ENCODE data around the gene BOC.

BOC gene

GRCh38 chr3:113258361-113258760, 47.0 kb downstream of the BOC start:
- Histone ChIP-seq H3K4me3 (ENCODE audit: low read depth, low read length) (no peak overlapping the region), H3K36me3 (ENCODE audit: control insufficient read depth, insufficient read depth, low read length) (no peaks in the 10 kb centered on the region), H3K9ac (ENCODE audit: low read depth, low read length) (no peak overlapping the region), H3K4me1 (ENCODE audit: control insufficient read depth, insufficient read depth, low read length) (peaks cover 3% of the 10 kb centered on the region), H3K27me3 (ENCODE audit: control insufficient read depth, insufficient read depth, low read length) (no peaks in the 10 kb centered on the region), H3K9me3 (ENCODE audit: control insufficient read depth, insufficient read depth, low read length) (no peaks in the 10 kb centered on the region)

DNA sequence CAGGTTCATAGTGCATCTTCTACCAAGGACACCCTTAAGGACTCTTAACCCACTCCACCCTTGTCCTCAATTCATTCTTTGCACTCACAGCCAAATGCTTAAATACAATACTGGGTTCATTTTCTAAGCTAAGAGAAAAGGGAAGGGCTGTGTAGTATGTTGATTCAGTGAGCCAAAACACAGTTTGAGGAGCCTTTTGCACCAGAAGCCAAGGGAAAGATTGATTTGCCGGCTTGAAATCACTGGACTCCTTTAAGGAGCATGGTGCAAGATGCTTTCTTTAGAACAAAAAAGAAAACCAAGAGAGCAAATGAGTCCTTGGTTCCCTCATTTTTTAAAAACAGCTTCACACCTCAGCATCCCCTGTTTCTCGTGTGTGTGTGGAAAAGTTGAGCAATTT, 47.8 kb downstream of the BOC start:
- no peak overlapping the region for H3K4me3 ChIP-seq (ENCODE audit: low read depth, low read length)
- H3K36me3 ChIP-seq (ENCODE audit: control insufficient read depth, insufficient read depth, low read length) = no peaks in the 10 kb centered on the region
- H3K4me1 ChIP-seq (ENCODE audit: control insufficient read depth, insufficient read depth, low read length) = peaks cover 6% of the 10 kb centered on the region
- no peaks in the 10 kb centered on the region for H3K9me3 ChIP-seq (ENCODE audit: control insufficient read depth, insufficient read depth, low read length)
- no peak overlapping the region for H3K9ac ChIP-seq (ENCODE audit: low read depth, low read length)
- H3K27me3 ChIP-seq (ENCODE audit: control insufficient read depth, insufficient read depth, low read length) = no peaks in the 10 kb centered on the region

GRCh38 chr3:113261063-113261625, 49.8 kb downstream of the BOC start:
- no peaks in the 10 kb centered on the region for H3K9me3 ChIP-seq (ENCODE audit: control insufficient read depth, insufficient read depth, low read length)
- no peaks in the 10 kb centered on the region for H3K36me3 ChIP-seq (ENCODE audit: control insufficient read depth, insufficient read depth, low read length)
- no peaks in the 10 kb centered on the region for H3K27me3 ChIP-seq (ENCODE audit: control insufficient read depth, insufficient read depth, low read length)
- no peak overlapping the region for H3K4me3 ChIP-seq (ENCODE audit: low read depth, low read length)
- peaks cover 19% of the 10 kb centered on the region for H3K4me1 ChIP-seq (ENCODE audit: control insufficient read depth, insufficient read depth, low read length)
- no peak overlapping the region for H3K9ac ChIP-seq (ENCODE audit: low read depth, low read length)

- no peaks in the 10 kb centered on the region for H3K9me3 ChIP-seq (ENCODE audit: control insufficient read depth, insufficient read depth, low read length)
These were observed 50.4 kb downstream of the BOC start for GRCh38 chr3:113261626-113262303.

GRCh38 chr3:113262304-113262665, 50.9 kb downstream of the BOC start:
- Histone ChIP-seq H3K9ac (ENCODE audit: low read depth, low read length) (no peak overlapping the region), H3K27me3 (ENCODE audit: control insufficient read depth, insufficient read depth, low read length) (no peaks in the 10 kb centered on the region), H3K36me3 (ENCODE audit: control insufficient read depth, insufficient read depth, low read length) (no peaks in the 10 kb centered on the region), H3K4me1 (ENCODE audit: control insufficient read depth, insufficient read depth, low read length) (peaks cover 19% of the 10 kb centered on the region), H3K9me3 (ENCODE audit: control insufficient read depth, insufficient read depth, low read length) (no peaks in the 10 kb centered on the region), H3K4me3 (ENCODE audit: low read depth, low read length) (no peak overlapping the region)

More at GRCh38 chr3:113261626-113262303, 50.4 kb downstream of the BOC start:
- Histone ChIP-seq H3K4me3 (ENCODE audit: low read depth, low read length) (no peak overlapping the region), H3K36me3 (ENCODE audit: control insufficient read depth, insufficient read depth, low read length) (no peaks in the 10 kb centered on the region), H3K4me1 (ENCODE audit: control insufficient read depth, insufficient read depth, low read length) (peaks cover 19% of the 10 kb centered on the region), H3K27me3 (ENCODE audit: control insufficient read depth, insufficient read depth, low read length) (no peaks in the 10 kb centered on the region), H3K9ac (ENCODE audit: low read depth, low read length) (no peak overlapping the region)

DNA sequence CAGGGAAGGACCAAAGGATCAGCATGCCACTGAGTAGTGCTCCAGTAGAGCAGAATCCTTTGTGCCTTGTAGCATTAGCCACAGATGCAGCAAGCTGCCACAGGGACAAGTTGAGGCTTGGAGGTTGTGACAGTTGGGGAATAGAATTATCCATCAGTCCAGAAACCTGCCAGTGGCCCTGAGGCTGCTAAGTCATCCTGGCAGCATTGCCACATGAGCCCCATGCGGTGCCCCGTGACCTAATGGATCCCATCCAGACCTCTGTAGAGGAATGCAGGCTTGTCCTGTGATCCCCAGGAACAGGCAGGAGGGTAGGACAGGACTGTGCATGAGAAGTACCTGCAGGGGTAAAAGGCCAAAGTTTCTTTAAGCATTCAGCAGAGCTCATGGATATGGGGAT, 51.7 kb downstream of the BOC start:
- Histone ChIP-seq H3K9me3 (ENCODE audit: control insufficient read depth, insufficient read depth, low read length) (no peaks in the 10 kb centered on the region), H3K36me3 (ENCODE audit: control insufficient read depth, insufficient read depth, low read length) (no peaks in the 10 kb centered on the region), H3K4me3 (ENCODE audit: low read depth, low read length) (no peak overlapping the region), H3K4me1 (ENCODE audit: control insufficient read depth, insufficient read depth, low read length) (peaks cover 19% of the 10 kb centered on the region), H3K9ac (ENCODE audit: low read depth, low read length) (no peak overlapping the region), H3K27me3 (ENCODE audit: control insufficient read depth, insufficient read depth, low read length) (no peaks in the 10 kb centered on the region)

- Histone ChIP-seq H3K27me3 (ENCODE audit: control insufficient read depth, insufficient read depth, low read length) (no peaks in the 10 kb centered on the region), H3K9me3 (ENCODE audit: control insufficient read depth, insufficient read depth, low read length) (no peaks in the 10 kb centered on the region), H3K36me3 (ENCODE audit: control insufficient read depth, insufficient read depth, low read length) (no peaks in the 10 kb centered on the region), H3K4me1 (ENCODE audit: control insufficient read depth, insufficient read depth, low read length) (peaks cover 19% of the 10 kb centered on the region), H3K9ac (ENCODE audit: low read depth, low read length) (no peak overlapping the region), H3K4me3 (ENCODE audit: low read depth, low read length) (no peak overlapping the region)
These were observed 52.4 kb downstream of the BOC start for GRCh38 chr3:113263778-113264177.

- H3K36me3 ChIP-seq (ENCODE audit: control insufficient read depth, insufficient read depth, low read length) = no peaks in the 10 kb centered on the region
- H3K9me3 ChIP-seq (ENCODE audit: control insufficient read depth, insufficient read depth, low read length) = no peaks in the 10 kb centered on the region
- peaks cover 19% of the 10 kb centered on the region for H3K4me1 ChIP-seq (ENCODE audit: control insufficient read depth, insufficient read depth, low read length)
- H3K27me3 ChIP-seq (ENCODE audit: control insufficient read depth, insufficient read depth, low read length) = no peaks in the 10 kb centered on the region
- H3K9ac ChIP-seq (ENCODE audit: low read depth, low read length) = peak overlapping the region; percentile 41
- H3K4me3 ChIP-seq (ENCODE audit: low read depth, low read length) = no peak overlapping the region
These were observed 53.1 kb downstream of the BOC start for GRCh38 chr3:113264283-113265131.

GRCh38 chr3:113265231-113265630, 53.9 kb downstream of the BOC start:
- H3K9ac ChIP-seq (ENCODE audit: low read depth, low read length) = no peak overlapping the region
- H3K27me3 ChIP-seq (ENCODE audit: control insufficient read depth, insufficient read depth, low read length) = no peaks in the 10 kb centered on the region
- H3K9me3 ChIP-seq (ENCODE audit: control insufficient read depth, insufficient read depth, low read length) = no peaks in the 10 kb centered on the region
- no peaks in the 10 kb centered on the region for H3K36me3 ChIP-seq (ENCODE audit: control insufficient read depth, insufficient read depth, low read length)
- H3K4me1 ChIP-seq (ENCODE audit: control insufficient read depth, insufficient read depth, low read length) = peaks cover 19% of the 10 kb centered on the region
- no peak overlapping the region for H3K4me3 ChIP-seq (ENCODE audit: low read depth, low read length)

DNA sequence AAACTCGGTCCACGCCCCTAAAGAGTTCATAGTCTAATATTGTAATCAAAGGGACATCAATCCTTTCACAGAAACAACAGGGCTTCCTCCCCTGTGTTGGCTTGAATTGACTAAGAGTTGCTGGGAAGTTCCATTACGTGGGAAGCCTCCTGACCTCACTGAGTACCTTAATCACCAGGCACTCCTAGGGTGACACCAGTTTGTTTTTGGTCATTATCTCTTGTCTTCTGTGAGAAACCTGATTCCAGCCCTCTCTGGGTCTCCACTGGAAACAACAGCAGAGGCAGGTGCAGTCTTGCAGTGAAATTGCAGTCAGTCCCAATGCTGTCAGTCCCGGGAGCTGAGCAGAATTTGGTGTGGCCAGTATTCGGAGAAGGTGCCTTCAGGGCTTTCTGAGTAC, 55.4 kb downstream of the BOC start:
- Histone ChIP-seq H3K36me3 (ENCODE audit: control insufficient read depth, insufficient read depth, low read length) (no peaks in the 10 kb centered on the region), H3K4me3 (ENCODE audit: low read depth, low read length) (no peak overlapping the region), H3K4me1 (ENCODE audit: control insufficient read depth, insufficient read depth, low read length) (peaks cover 19% of the 10 kb centered on the region), H3K9ac (ENCODE audit: low read depth, low read length) (no peak overlapping the region), H3K9me3 (ENCODE audit: control insufficient read depth, insufficient read depth, low read length) (no peaks in the 10 kb centered on the region), H3K27me3 (ENCODE audit: control insufficient read depth, insufficient read depth, low read length) (no peaks in the 10 kb centered on the region)

- Histone ChIP-seq H3K9me3 (ENCODE audit: control insufficient read depth, insufficient read depth, low read length) (no peaks in the 10 kb centered on the region), H3K4me1 (ENCODE audit: control insufficient read depth, insufficient read depth, low read length) (peaks cover 19% of the 10 kb centered on the region), H3K9ac (ENCODE audit: low read depth, low read length) (no peak overlapping the region), H3K27me3 (ENCODE audit: control insufficient read depth, insufficient read depth, low read length) (no peaks in the 10 kb centered on the region), H3K36me3 (ENCODE audit: control insufficient read depth, insufficient read depth, low read length) (no peaks in the 10 kb centered on the region), H3K4me3 (ENCODE audit: low read depth, low read length) (no peak overlapping the region)
These were observed 57.0 kb downstream of the BOC start for GRCh38 chr3:113268311-113268710.

GRCh38 chr3:113268942-113269341, 57.6 kb downstream of the BOC start:
- Histone ChIP-seq H3K9ac (ENCODE audit: low read depth, low read length) (no peak overlapping the region), H3K9me3 (ENCODE audit: control insufficient read depth, insufficient read depth, low read length) (no peaks in the 10 kb centered on the region), H3K27me3 (ENCODE audit: control insufficient read depth, insufficient read depth, low read length) (no peaks in the 10 kb centered on the region), H3K4me1 (ENCODE audit: control insufficient read depth, insufficient read depth, low read length) (peaks cover 15% of the 10 kb centered on the region), H3K4me3 (ENCODE audit: low read depth, low read length) (no peak overlapping the region), H3K36me3 (ENCODE audit: control insufficient read depth, insufficient read depth, low read length) (no peaks in the 10 kb centered on the region)
